GM12878 (cell line): ENCODE results near the gene ROBO1. TPM values are rescaled to one million over a fixed set of nuclear protein-coding genes. Genes with fewer than 3 reads are reported as not detected.

ENCODE experiments used
- ATAC-seq: fragments of 200-7000 bp; cut with Tn5 transposase; 3 replicates; pipeline ENCODE4 v1.9.1; 2020; ENCODE audit warnings: mild to moderate bottlenecking, moderate library complexity
- BruUV-seq: library from RNA; stranded (reverse); fragments of 400-500 nt; replicated peaks from 2 replicates; lab custom pipeline; 2021; lab: Mats Ljungman, UMichigan
- CTCF ChIA-PET: fragments of 300-600 bp; sonication (Branson Sonifier 250); formaldehyde crosslinking; extraction: SDS; loops from one replicate; lab custom pipeline; 2021; ENCODE audit warnings: inconsistent platforms; lab: Yijun Ruan, JAX
- POLR2A ChIA-PET: fragments of 350-600 bp; formaldehyde crosslinking; extraction: SDS; loops from one replicate; lab custom pipeline; 2021; ENCODE audit warnings: inconsistent platforms; lab: Charles Lee
- RAD21 ChIA-PET: fragments of 300-600 bp; sonication (Branson Sonifier 250); formaldehyde crosslinking; loops from one replicate; lab custom pipeline; 2023; ENCODE audit warnings: antibody characterized with exemption; ENCODE audit not compliant: unreplicated experiment; lab: Charles Lee
- SMC1A ChIA-PET: fragments of 300-600 bp; sonication (Branson Sonifier 250); formaldehyde crosslinking; loops from one replicate; lab custom pipeline; 2023; ENCODE audit not compliant: unreplicated experiment, uncharacterized antibody; lab: Charles Lee
- DNase-seq: peaks from one replicate; pipeline ENCODE4 v3.0.0-alpha.2; 2011; ENCODE audit warnings: low read depth, low spot score
- FAIRE-seq: peaks from 3 replicates; lab custom pipeline; 2011; peaks lifted over from hg19 to GRCh38; lab: Jason Lieb, UNC
- H2AFZ ChIP-seq: 2 replicates; pipeline ENCODE4 v1.6.0; 2011; ENCODE audit warnings: low read depth, low read length, control low read depth; ENCODE audit not compliant: control insufficient read depth
- H3K27ac ChIP-seq: 2 replicates; pipeline ENCODE4 v1.5.1; 2011; ENCODE audit warnings: control low read depth; ENCODE audit not compliant: control insufficient read depth, insufficient read depth
- H3K27me3 ChIP-seq, 2 experiments: replicated peaks in 1 of 2; 2 replicates each; pipeline versions ENCODE4 v1.6.0 to v1.6.1; 2011; ENCODE audit warnings: low read length in 1 of 2; ENCODE audit not compliant: control insufficient read depth in 2 of 2, insufficient read depth in 2 of 2
- H3K36me3 ChIP-seq, 2 experiments: 2 replicates each; pipeline ENCODE4 v1.5.1; 2011; ENCODE audit warnings: low read length in 1 of 2; ENCODE audit not compliant: control insufficient read depth in 2 of 2, insufficient read depth in 2 of 2
- H3K4me1 ChIP-seq: 2 replicates; pipeline ENCODE4 v1.6.1; 2011; ENCODE audit warnings: mild to moderate bottlenecking, low read length, moderate library complexity, mixed read lengths; ENCODE audit not compliant: control insufficient read depth, insufficient read depth
- H3K4me2 ChIP-seq: 2 replicates; pipeline ENCODE4 v1.6.0; 2011; ENCODE audit warnings: control low read depth; ENCODE audit not compliant: control insufficient read depth, insufficient read depth
- H3K4me3 ChIP-seq: fragments of 200-600 bp; sonication (generic); 2 replicates; pipeline ENCODE4 v1.5.1; 2016
- H3K79me2 ChIP-seq: 2 replicates; pipeline ENCODE4 v1.6.0; 2011; ENCODE audit warnings: low read length; ENCODE audit not compliant: control insufficient read depth, insufficient read depth
- H3K9ac ChIP-seq: 2 replicates; pipeline ENCODE4 v1.8.0; 2011; ENCODE audit warnings: low read length, control low read depth, mixed read lengths; ENCODE audit not compliant: control insufficient read depth, insufficient read depth
- H3K9me3 ChIP-seq: replicated peaks from 3 replicates; pipeline ENCODE4 v1.5.1; 2011; ENCODE audit warnings: mild to moderate bottlenecking, low read length; ENCODE audit not compliant: control insufficient read depth, insufficient read depth
- H4K20me1 ChIP-seq: 2 replicates; pipeline ENCODE4 v1.6.0; 2011; ENCODE audit not compliant: control insufficient read depth, insufficient read depth
- E4F1 ChIP-seq: fragments of 450-650 bp; IDR thresholded peaks from 2 replicates; pipeline ENCODE4 v1.6.1; 2018; ENCODE audit warnings: borderline replicate concordance, mild to moderate bottlenecking; ENCODE audit not compliant: partially characterized antibody
- MEF2B ChIP-seq: fragments of 450-650 bp; IDR thresholded peaks from 2 replicates; pipeline ENCODE4 v1.6.1; 2018; ENCODE audit warnings: mild to moderate bottlenecking, moderate library complexity; ENCODE audit not compliant: partially characterized antibody, poor library complexity, severe bottlenecking
- POU2F2 ChIP-seq: IDR thresholded peaks from 3 replicates; pipeline ENCODE4 v1.6.1; 2011; ENCODE audit warnings: low read depth, mild to moderate bottlenecking, low read length, borderline replicate concordance
- WGBS: methylation state at CpG from one replicate; pipeline ENCODE4 v1.1.6; 2016; ENCODE audit warnings: low lambda C conversion rate; ENCODE audit not compliant: insufficient replicate concordance, insufficient coverage; ENCODE audit errors: missing lambda C conversion rate; 5-methylcytosine and 5-hydroxymethylcytosine counted together
- in situ Hi-C: fragments of 300-500 bp; cut with MboI; formaldehyde crosslinking; loops from 9 replicates; pipeline ENCODE4 v1.14.3; 2018; ENCODE audit warnings: mixed read lengths
- intact Hi-C: fragments of 100-400 bp; cut with micrococcal nuclease; formaldehyde crosslinking; loops from one replicate; pipeline ENCODE4 v1.14.2; 2022; ENCODE audit not compliant: unreplicated experiment
- polyA plus RNA-seq, 11 experiments: library from polyadenylated mRNA; depleted of rRNA in 4 of 11; unstranded in 6 of 11; stranded (reverse) in 5 of 11; fragments of >200 nt; fragmentation: Nextera tagmentation in 4 of 11; fragmentation: Illumina TruSeq in 1 of 11; extraction: Ambion mirVana in 4 of 11; extraction: Trizol in 1 of 11; gene quantifications; 1 replicate in 1 of 11; 2 replicates in 10 of 11; pipeline versions ENCODE4 v1.2.1 to v1.2.3, GENCODE V29; 2011 to 2016; ENCODE audit warnings: inconsistent platforms in 2 of 11, missing spikeins in 2 of 11, low read depth in 1 of 11
- total RNA-seq, 4 experiments: library from RNA; depleted of rRNA in 3 of 4; stranded (reverse); fragments of >200 nt in 3 of 4; fragmentation: Illumina TruSeq in 1 of 4; extraction: Trizol in 1 of 4; gene quantifications; 2 replicates each; pipeline versions ENCODE4 v1.2.1 to v1.2.3, GENCODE V29; 2013 to 2021

The ROBO1 gene
- total and polyA plus RNA-seq, 10 of the 15 experiments (the other 5 are each of a cell fraction or from before 2014, with no cell fraction given), result 0.29 to 46.5 (median 1.2) TPM

- Histone ChIP-seq H3K36me3 (no peaks in the 10 kb centered on the region), H3K9ac (no peak overlapping the region), H4K20me1 (no peaks in the 10 kb centered on the region), H3K9me3 (no peaks in the 10 kb centered on the region), H3K4me3 (no peak overlapping the region), H3K79me2 (no peaks in the 10 kb centered on the region), H3K4me1 (no peaks in the 10 kb centered on the region), H2AFZ (no peak overlapping the region), H3K4me2 (no peak overlapping the region), H3K27ac (no peak overlapping the region), H3K27me3 (no peaks in the 10 kb centered on the region)
- ChIA-PET SMC1A (no interaction called here), CTCF (no interaction called here), RAD21 (no interaction called here), POLR2A (interaction anchor here (0.6 kb wide), 1 partner anchor 363 kb away, joined by 3 read pairs; no protein-coding TSS in a partner anchor)
- no peak for DNase-seq
- no peak for FAIRE-seq
- BruUV-seq, result no TSS peak
- WGBS, result 89% methylated on average over 1 of the region's 1 CpG
- in situ Hi-C loops, result loop anchor here (25.0 kb wide), 1 partner anchor 816 kb away; no protein-coding TSS in a partner anchor
- intact Hi-C loops, result no loop called here
- no peak for ATAC-seq
- no peak for TF ChIP-seq POU2F2
- no peak for TF ChIP-seq E4F1
Observed at GRCh38 chr3:79478620-79479019, 289.2 kb downstream of the ROBO1 start.

GRCh38 chr3:79477242-79477641 is 290.6 kb downstream of the ROBO1 start:
- ATAC-seq (no peak), DNase-seq (no peak), FAIRE-seq (no peak)
- H3K9ac ChIP-seq, result no peak overlapping the region
- intact Hi-C loops, result no loop called here
- ChIA-PET SMC1A (no interaction called here), CTCF (no interaction called here), RAD21 (no interaction called here), POLR2A (no interaction called here)
- no peaks in the 10 kb centered on the region for H3K36me3 ChIP-seq
- H3K27me3 ChIP-seq, result no peaks in the 10 kb centered on the region
- BruUV-seq, result no TSS peak
- no peak overlapping the region for H3K4me3 ChIP-seq
- 0% methylated on average over 1 of the region's 1 CpG for WGBS
- in situ Hi-C loops, result loop anchor here (25.0 kb wide), 1 partner anchor 815 kb away; no protein-coding TSS in a partner anchor
- TF ChIP-seq MEF2B, result no peak
- no peaks in the 10 kb centered on the region for H3K4me1 ChIP-seq
- no peak overlapping the region for H3K27ac ChIP-seq
- H3K9me3 ChIP-seq, result no peaks in the 10 kb centered on the region
- no peaks in the 10 kb centered on the region for H4K20me1 ChIP-seq
- H2AFZ ChIP-seq, result no peak overlapping the region
- H3K79me2 ChIP-seq, result no peaks in the 10 kb centered on the region
- no peak overlapping the region for H3K4me2 ChIP-seq
